Measurements from ENCODE around the gene FNDC8.

FNDC8 gene

DNA sequence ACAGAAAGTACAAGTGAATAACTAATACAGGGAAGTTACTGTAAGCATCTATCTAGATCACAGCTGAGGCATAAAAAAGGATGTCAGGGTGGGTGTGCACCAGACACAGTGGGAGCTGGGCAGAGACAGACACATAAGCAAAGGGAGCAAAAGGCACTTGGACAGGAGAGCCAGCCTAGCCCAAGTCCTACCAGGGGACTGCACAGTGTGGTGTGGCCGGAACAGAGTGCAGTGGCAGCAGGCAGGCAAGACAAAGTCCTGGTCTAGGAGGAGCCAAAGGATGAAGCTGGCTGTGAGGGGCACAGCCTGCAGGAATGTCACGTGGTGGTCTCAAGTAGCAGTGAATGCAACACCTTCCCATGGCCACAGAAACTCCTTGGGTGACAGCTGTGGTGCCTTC lies 23.6 kb upstream of the FNDC8 start:
- Histone ChIP-seq H3K36me3 (ENCODE audit: low read length) (no peaks in the 10 kb centered on the region), H4K20me1 (ENCODE audit: low read depth, low read length) (no peaks in the 10 kb centered on the region), H3K27ac (ENCODE audit: low read depth, low read length) (no peak overlapping the region), H3F3A (ENCODE audit: insufficient read depth) (0 out of 2 replicates have a peak, but pooled peaks cover 5% of the 10 kb centered on the region), H3K4me2 (ENCODE audit: low read depth, low read length, poor library complexity, severe bottlenecking) (no peak overlapping the region), H3K9ac (ENCODE audit: low read length) (no peak overlapping the region), H2AFZ (ENCODE audit: low read depth, low read length, severe bottlenecking) (no peak overlapping the region), H3K27me3 (ENCODE audit: low read length) (no peaks in the 10 kb centered on the region), H3K9me3 (ENCODE audit: insufficient read depth, low read length) (no peaks in the 10 kb centered on the region), H3K4me3 (ENCODE audit: insufficient read depth, low read length, poor library complexity, severe bottlenecking) (no peak overlapping the region), H3K79me2 (ENCODE audit: insufficient read depth, low read length) (no peaks in the 10 kb centered on the region), H3K9me2 (replicated peaks; ENCODE audit: insufficient read depth, low read length) (no peaks in the 10 kb centered on the region)
- TF ChIP-seq EZH2phosphoT487 (conservative IDR thresholded peaks at IDR 0.05; ENCODE audit: low read length) (no peak), CTCF (IDR thresholded peaks at IDR 0.05; ENCODE audit: insufficient read depth, low read length, poor library complexity, severe bottlenecking) (no peak)

DNA sequence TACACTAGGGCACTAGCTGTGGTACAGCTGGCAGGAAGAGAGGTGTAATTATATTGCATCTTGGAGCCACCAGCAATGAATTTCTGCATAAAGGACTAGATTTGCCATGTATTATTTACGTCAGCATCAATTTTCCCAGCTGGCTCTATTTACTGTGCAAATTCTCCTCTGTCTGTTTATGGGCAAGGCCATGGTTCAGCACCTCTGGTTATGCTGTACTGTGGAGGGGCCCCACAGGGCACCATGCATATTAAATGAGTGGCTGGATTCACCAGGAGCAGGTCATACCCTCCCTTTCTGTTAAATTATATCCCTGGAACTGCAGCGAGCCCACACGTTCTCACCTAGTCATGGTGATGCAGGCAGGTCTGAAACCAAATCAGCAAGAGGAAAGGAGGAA lies 21.5 kb upstream of the FNDC8 start:
- Histone ChIP-seq H2AFZ (ENCODE audit: low read depth, low read length, severe bottlenecking) (no peak overlapping the region), H3K27me3 (ENCODE audit: low read length) (no peaks in the 10 kb centered on the region), H3K4me3 (ENCODE audit: insufficient read depth, low read length, poor library complexity, severe bottlenecking) (no peak overlapping the region), H3K9me3 (ENCODE audit: insufficient read depth, low read length) (no peaks in the 10 kb centered on the region), H3K79me2 (ENCODE audit: insufficient read depth, low read length) (no peaks in the 10 kb centered on the region), H3K9ac (ENCODE audit: low read length) (no peak overlapping the region), H3K4me2 (ENCODE audit: low read depth, low read length, poor library complexity, severe bottlenecking) (no peak overlapping the region), H3F3A (ENCODE audit: insufficient read depth) (no peaks in the 10 kb centered on the region), H3K9me2 (replicated peaks; ENCODE audit: insufficient read depth, low read length) (no peaks in the 10 kb centered on the region), H4K20me1 (ENCODE audit: low read depth, low read length) (no peaks in the 10 kb centered on the region), H3K36me3 (ENCODE audit: low read length) (no peaks in the 10 kb centered on the region), H3K27ac (ENCODE audit: low read depth, low read length) (no peak overlapping the region)
- no peak for TF ChIP-seq CTCF (IDR thresholded peaks at IDR 0.05; ENCODE audit: insufficient read depth, low read length, poor library complexity, severe bottlenecking)
- TF ChIP-seq EZH2phosphoT487 (conservative IDR thresholded peaks at IDR 0.05; ENCODE audit: low read length), result no peak

DNA sequence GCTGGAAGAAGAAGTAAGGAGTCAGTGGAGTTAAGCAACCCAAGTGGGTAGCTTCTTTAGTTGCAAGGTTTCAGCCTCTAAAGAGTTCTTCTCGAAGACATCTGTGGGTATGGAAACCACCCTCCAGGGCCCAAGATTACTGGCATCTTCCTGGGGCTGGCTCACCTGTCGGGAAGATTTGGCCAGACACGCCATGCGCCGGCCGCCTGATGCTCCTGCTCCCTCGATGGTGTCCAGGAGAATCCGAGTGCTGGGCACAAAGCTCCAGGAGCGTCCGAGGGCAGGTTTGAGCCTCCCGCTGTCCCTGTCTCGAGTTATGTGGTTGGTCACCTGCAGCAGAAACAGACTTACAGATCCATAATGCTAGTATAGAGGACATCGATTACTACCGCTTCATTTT lies 20.4 kb upstream of the FNDC8 start:
- H3F3A ChIP-seq (ENCODE audit: insufficient read depth), result no peaks in the 10 kb centered on the region
- no peaks in the 10 kb centered on the region for H3K79me2 ChIP-seq (ENCODE audit: insufficient read depth, low read length)
- no peak overlapping the region for H3K4me3 ChIP-seq (ENCODE audit: insufficient read depth, low read length, poor library complexity, severe bottlenecking)
- H3K9me3 ChIP-seq (ENCODE audit: insufficient read depth, low read length), result no peaks in the 10 kb centered on the region
- 0 out of 2 replicates have a peak, but pooled peaks cover 4% of the 10 kb centered on the region for H3K36me3 ChIP-seq (ENCODE audit: low read length)
- TF ChIP-seq EZH2phosphoT487 (conservative IDR thresholded peaks at IDR 0.05; ENCODE audit: low read length), result no peak
- no peak for TF ChIP-seq CTCF (IDR thresholded peaks at IDR 0.05; ENCODE audit: insufficient read depth, low read length, poor library complexity, severe bottlenecking)
- no peak overlapping the region for H3K4me2 ChIP-seq (ENCODE audit: low read depth, low read length, poor library complexity, severe bottlenecking)
- no peak overlapping the region for H2AFZ ChIP-seq (ENCODE audit: low read depth, low read length, severe bottlenecking)
- H3K9ac ChIP-seq (ENCODE audit: low read length), result no peak overlapping the region
- no peaks in the 10 kb centered on the region for H3K27me3 ChIP-seq (ENCODE audit: low read length)
- H3K9me2 ChIP-seq (replicated peaks; ENCODE audit: insufficient read depth, low read length), result no peaks in the 10 kb centered on the region
- no peaks in the 10 kb centered on the region for H4K20me1 ChIP-seq (ENCODE audit: low read depth, low read length)
- H3K27ac ChIP-seq (ENCODE audit: low read depth, low read length), result no peak overlapping the region
